RWPE2 (cell line): Measurements from ENCODE around the gene SV2C.

ENCODE experiments used
- ATAC-seq: fragments of 200-7000 bp; cut with Tn5 transposase; 3 replicates; pipeline ENCODE4 v1.9.1; 2021; ENCODE audit warnings: low read depth
- DNase-seq: peaks from one replicate; pipeline ENCODE4 v3.0.0-alpha.2; 2020; ENCODE audit warnings: low spot score
- H3K27ac ChIP-seq: fragments of 450-650 bp; 2 replicates; pipeline ENCODE4 v1.5.1; 2017; ENCODE audit warnings: mild to moderate bottlenecking; ENCODE audit not compliant: poor library complexity, severe bottlenecking
- H3K27me3 ChIP-seq: fragments of 250-450 bp; sonication (Bioruptor Pico); 2 replicates; pipeline ENCODE4 v1.5.1; 2021; ENCODE audit warnings: mild to moderate bottlenecking, moderate library complexity; ENCODE audit not compliant: insufficient read depth, poor library complexity, severe bottlenecking
- H3K36me3 ChIP-seq: fragments of 250-450 bp; sonication (Bioruptor Pico); 2 replicates; pipeline ENCODE4 v1.5.1; 2020; ENCODE audit warnings: low read depth, mild to moderate bottlenecking, moderate library complexity
- H3K4me1 ChIP-seq: fragments of 250-450 bp; sonication (Bioruptor Pico); 2 replicates; pipeline ENCODE4 v1.5.1; 2021; ENCODE audit warnings: mild to moderate bottlenecking, moderate library complexity; ENCODE audit not compliant: insufficient read depth, poor library complexity, severe bottlenecking
- H3K4me3 ChIP-seq: fragments of 250-450 bp; sonication (Bioruptor Pico); 2 replicates; pipeline ENCODE4 v1.5.1; 2021; ENCODE audit warnings: mild to moderate bottlenecking, moderate library complexity; ENCODE audit not compliant: severe bottlenecking
- H3K9me3 ChIP-seq: fragments of 250-450 bp; sonication (Bioruptor Pico); 2 replicates; pipeline ENCODE4 v1.5.1; 2021; ENCODE audit warnings: mild to moderate bottlenecking, moderate library complexity; ENCODE audit not compliant: severe bottlenecking
- CTCF ChIP-seq: fragments of 450-650 bp; IDR thresholded peaks from one replicate; pipeline ENCODE4 v1.5.1; 2017; ENCODE audit warnings: mild to moderate bottlenecking, moderate library complexity; ENCODE audit not compliant: poor library complexity, severe bottlenecking

Gene SV2C

GRCh38 chr5:76252437-76252836 is 169.3 kb downstream of the SV2C start:
- no peak for TF ChIP-seq CTCF
- H3K27ac ChIP-seq: no peak overlapping the region
- no peak overlapping the region for H3K4me3 ChIP-seq
- no peaks in the 10 kb centered on the region for H3K36me3 ChIP-seq
- DNase-seq (no peak), ATAC-seq (peak; percentile 55; the same call in 2 of the 3 replicates)
- H3K4me1 ChIP-seq: no peaks in the 10 kb centered on the region
- peaks cover 9% of the 10 kb centered on the region for H3K27me3 ChIP-seq
- H3K9me3 ChIP-seq: no peaks in the 10 kb centered on the region

GRCh38 chr5:76256116-76256889 is 173.1 kb downstream of the SV2C start:
- peak; percentile 93 for TF ChIP-seq CTCF
- peaks cover 9% of the 10 kb centered on the region for H3K27me3 ChIP-seq
- no peak overlapping the region for H3K4me3 ChIP-seq
- ATAC-seq: peak; percentile 92
- no peaks in the 10 kb centered on the region for H3K9me3 ChIP-seq
- no peak overlapping the region for H3K27ac ChIP-seq
- H3K36me3 ChIP-seq: no peaks in the 10 kb centered on the region
- no peak for DNase-seq
- H3K4me1 ChIP-seq: no peaks in the 10 kb centered on the region

- DNase-seq (no peak), ATAC-seq (no peak)
- Histone ChIP-seq H3K9me3 (no peaks in the 10 kb centered on the region), H3K27me3 (peaks cover 12% of the 10 kb centered on the region), H3K27ac (no peak overlapping the region), H3K36me3 (no peaks in the 10 kb centered on the region), H3K4me3 (no peak overlapping the region), H3K4me1 (no peaks in the 10 kb centered on the region)
- TF ChIP-seq CTCF: no peak
Observed at GRCh38 chr5:76257225-76257833, 174.1 kb downstream of the SV2C start.

GRCh38 chr5:76257897-76258296 is 174.7 kb downstream of the SV2C start:
- no peaks in the 10 kb centered on the region for H3K9me3 ChIP-seq
- no peaks in the 10 kb centered on the region for H3K36me3 ChIP-seq
- no peak for TF ChIP-seq CTCF
- no peak for ATAC-seq
- H3K27me3 ChIP-seq: peaks cover 17% of the 10 kb centered on the region
- no peak overlapping the region for H3K4me3 ChIP-seq
- no peak for DNase-seq
- no peaks in the 10 kb centered on the region for H3K4me1 ChIP-seq
- no peak overlapping the region for H3K27ac ChIP-seq

- TF ChIP-seq CTCF: no peak
- DNase-seq (no peak), ATAC-seq (no peak)
- Histone ChIP-seq H3K27me3 (peaks cover 24% of the 10 kb centered on the region), H3K9me3 (no peaks in the 10 kb centered on the region), H3K27ac (no peak overlapping the region), H3K4me1 (no peaks in the 10 kb centered on the region), H3K36me3 (no peaks in the 10 kb centered on the region), H3K4me3 (no peak overlapping the region)
Observed at GRCh38 chr5:76264681-76265080, 181.5 kb downstream of the SV2C start.
